GM19035 (cell line): Measurements from ENCODE around the gene MAP2.

ENCODE experiments used
- ATAC-seq: cut with Tn5 transposase; IDR thresholded peaks from one replicate; pipeline ENCODE4 v1.9.1; 2021; ENCODE audit not compliant: unreplicated experiment

Gene MAP2

DNA sequence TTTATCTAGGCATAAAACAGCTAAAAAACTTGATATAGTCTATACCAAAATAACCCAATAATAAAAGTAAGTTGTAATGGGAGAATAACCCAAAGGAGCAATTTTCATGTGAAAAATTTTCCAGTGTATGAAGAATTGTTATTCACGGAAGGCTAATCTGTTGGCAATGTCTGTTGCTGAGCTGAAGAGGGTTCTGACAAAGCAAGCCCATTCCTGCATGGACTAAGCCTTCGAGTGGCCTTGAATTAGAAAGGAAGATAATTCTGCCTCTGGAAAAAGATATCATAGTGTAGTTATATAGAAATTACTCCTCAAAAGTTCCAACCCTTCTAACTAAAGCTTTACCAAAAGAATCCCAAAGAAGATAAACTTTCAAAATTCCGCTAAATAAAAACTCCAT, 101.5 kb downstream of the MAP2 start:
- no peak for ATAC-seq

DNA sequence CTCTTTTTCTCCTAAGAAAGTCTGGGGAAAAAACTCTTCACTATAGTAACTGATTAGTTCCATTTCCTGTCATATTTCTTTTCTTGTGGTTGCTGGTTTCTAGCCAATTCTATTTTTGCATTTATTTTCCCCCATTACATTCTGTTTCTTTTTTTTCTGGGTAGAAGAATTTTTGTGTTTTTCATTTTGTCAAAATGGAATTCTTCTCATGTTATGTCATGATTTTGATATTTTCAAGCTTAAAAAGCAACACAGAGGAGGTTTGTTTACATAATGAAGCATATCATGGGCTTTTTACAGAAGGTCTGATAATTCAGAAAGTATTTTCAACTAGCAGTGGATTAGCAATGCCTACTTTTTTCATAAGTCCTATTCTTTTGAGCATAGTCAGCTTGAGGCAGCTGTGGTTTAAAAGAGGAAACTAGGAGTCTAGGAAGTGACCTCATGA, 102.0 kb downstream of the MAP2 start:
- ATAC-seq = no peak

- ATAC-seq = no peak
Measured at GRCh38 chr2:209526561-209526960, 102.7 kb downstream of the MAP2 start.

DNA sequence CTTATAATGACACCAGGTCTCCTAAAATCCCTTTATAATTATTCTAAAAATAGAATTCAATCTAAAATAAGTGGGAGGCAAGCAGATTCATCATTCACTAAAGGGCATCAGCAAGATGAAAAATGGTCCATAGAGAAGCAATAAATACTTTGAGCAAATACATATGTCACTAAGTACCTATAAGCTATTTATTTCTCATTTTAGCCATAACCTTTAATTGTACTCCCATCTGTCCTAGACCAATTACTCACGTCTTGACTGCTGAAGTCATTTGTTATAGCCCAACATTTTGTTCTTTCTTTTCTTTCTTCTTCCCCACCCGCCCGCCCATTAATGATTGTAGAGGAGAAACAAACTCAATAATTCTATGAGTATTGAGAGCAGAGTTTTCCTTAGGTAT, 105.7 kb downstream of the MAP2 start:
- ATAC-seq = no peak

- ATAC-seq = no peak
Measured at GRCh38 chr2:209532321-209532720, 108.5 kb downstream of the MAP2 start.

DNA sequence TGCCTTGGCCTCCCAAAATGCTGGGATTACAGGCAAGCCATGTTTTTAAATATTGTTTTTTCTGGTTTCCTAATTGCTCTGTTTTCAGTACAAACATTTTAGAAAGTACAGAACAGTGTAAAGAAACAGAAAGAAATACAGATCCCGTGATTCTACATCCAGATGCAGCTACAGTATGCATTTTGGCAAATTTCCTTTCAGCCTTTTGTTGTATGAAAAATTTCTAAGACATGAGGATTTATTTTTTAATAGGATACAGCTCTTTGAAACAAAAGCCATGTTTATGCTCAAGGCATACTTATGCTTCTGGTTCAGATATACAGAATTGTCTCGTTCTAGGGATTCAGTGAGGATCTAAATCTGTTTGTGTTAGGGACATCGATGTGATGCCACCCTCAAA, 109.5 kb downstream of the MAP2 start:
- no peak for ATAC-seq

DNA sequence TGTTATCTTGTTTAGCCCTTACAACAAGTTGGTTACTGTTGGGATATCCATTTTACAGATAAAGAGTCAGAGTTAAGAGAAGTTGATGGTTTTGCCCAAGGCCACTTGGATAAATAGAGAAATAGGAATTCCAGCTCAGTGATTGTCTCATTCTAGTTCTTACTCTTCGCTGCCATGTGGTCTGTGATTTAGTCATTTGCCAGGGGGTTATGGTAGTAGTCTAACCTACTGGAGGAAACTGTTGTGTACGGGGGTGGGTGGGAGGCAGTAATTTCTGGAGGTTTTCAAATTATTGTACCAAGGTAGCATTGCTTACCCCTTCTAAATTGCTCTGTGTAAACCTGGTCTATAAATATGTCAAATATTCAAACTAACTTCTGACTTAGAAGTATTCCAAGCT, 110.4 kb downstream of the MAP2 start:
- no peak for ATAC-seq

- ATAC-seq = no peak
Measured at GRCh38 chr2:209536363-209536762, 112.5 kb downstream of the MAP2 start.

DNA sequence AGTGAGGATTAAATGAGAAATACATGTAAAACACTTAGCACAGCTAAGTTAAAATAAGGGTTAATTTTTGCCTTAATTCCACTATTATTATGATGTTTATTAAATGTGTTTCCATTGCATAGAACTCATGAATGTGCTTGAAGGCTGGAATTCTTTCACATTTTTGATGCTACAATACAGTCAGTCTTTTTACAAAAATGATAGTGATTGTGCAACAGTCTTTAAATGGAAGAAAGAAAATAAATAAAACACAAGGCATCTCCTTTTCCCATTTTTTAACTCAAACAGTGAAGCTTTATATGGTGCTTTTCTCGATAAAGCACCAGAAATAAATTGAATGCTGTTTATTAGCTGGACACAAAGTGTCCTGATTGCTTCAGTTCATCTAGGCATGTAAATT, 123.9 kb downstream of the MAP2 start:
- ATAC-seq = no peak

- no peak for ATAC-seq
Measured at GRCh38 chr2:209549589-209549988, 125.7 kb downstream of the MAP2 start.

DNA sequence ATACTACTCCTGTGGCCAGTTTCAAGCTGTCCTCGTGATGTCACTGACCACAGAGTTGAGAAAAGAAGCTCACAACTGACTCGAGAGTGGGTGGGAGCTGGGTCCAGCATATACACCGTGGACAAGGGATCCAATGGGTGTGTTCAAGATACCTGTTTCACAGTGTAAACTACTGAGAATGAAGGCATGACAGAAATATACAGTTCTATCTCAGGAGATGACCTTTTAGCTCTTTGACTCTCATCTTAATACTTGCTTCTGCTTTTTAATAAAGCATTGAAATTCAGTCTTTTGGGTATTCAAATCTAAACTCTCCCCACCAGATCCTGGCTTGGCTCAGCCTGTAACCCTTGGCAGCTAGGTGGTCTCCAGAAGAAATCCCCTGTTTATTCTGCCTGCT, 130.1 kb downstream of the MAP2 start:
- no peak for ATAC-seq

GRCh38 chr2:209556354-209556961, 132.6 kb downstream of the MAP2 start:
- ATAC-seq = peak; percentile 51

DNA sequence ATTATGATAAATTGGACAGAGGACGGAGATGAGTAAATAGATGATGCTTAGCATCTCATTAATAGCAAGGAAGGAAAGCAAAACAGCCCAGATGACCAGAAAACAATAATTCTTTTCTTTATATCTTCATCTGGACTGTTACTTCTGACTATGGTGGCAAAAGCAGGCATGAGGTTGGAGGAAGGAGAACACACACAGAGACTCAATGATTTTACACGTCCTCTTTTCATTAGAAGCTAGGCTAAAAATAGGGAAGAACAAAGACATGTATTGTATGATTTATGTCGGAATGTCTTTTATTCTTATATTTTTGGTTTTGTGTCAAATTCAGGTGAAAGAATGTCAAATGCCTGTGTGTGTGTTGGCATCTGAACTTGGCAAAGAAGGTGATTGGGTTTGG, 137.1 kb downstream of the MAP2 start:
- ATAC-seq = no peak

GRCh38 chr2:209563453-209563852, 139.6 kb downstream of the MAP2 start:
- no peak for ATAC-seq

DNA sequence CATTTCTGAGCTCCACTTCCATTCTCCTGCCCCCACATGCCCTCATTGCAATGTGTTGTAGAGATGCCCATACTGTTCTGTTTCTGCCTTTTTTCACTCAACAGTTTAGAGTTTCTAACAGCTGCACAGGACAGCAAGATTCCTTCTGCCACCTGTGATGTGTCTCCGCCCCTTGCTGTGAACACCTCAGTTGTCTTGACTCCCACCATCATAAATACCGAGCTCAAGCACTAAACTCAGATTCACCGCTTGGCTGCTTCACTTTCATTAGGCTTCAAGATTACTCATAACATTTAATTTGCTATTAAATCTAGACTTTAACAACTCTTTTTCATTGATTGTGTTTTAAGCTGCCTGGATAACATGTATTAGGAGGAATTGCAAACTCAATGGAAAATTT, 141.0 kb downstream of the MAP2 start:
- no peak for ATAC-seq

DNA sequence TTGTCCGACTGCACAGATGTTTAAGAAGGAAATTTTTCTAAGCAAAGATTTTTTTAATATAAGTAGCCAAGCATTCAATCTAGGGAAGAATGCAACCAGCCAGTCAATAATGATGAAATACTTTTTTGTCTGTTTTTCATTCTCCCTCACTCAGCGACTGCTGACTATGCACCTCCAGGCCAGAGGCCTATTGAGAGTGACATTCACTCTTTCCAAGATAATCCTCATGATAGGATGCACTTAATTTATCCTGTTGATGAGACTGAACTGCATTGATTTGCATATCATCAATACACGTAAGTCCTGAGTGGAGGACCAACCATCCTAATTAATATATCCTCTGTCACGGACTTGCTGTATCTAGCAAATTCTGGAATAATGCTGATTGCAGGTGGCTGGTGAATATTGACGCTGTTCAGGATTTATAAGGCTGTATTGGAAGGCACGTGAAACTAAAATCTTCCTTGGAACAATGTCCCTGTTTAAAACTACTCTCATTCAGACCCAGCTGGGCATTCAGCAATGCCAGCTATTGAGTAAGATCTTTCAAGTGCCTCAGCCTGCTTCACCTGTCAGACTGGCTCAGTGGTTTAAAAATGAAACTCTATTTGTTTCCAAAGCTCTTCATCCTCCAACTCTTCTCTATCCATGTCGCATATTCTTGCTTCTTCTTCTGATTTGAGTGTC, 142.2 kb downstream of the MAP2 start:
- ATAC-seq = no peak

- ATAC-seq = no peak
Measured at GRCh38 chr2:209570194-209570593, 146.3 kb downstream of the MAP2 start.

- no peak for ATAC-seq
Measured at GRCh38 chr2:209574515-209574914, 150.7 kb downstream of the MAP2 start.

GRCh38 chr2:209577376-209578357, 153.8 kb downstream of the MAP2 start:
- ATAC-seq = no peak

- ATAC-seq = no peak
Measured at GRCh38 chr2:209578394-209579001, 154.7 kb downstream of the MAP2 start.

DNA sequence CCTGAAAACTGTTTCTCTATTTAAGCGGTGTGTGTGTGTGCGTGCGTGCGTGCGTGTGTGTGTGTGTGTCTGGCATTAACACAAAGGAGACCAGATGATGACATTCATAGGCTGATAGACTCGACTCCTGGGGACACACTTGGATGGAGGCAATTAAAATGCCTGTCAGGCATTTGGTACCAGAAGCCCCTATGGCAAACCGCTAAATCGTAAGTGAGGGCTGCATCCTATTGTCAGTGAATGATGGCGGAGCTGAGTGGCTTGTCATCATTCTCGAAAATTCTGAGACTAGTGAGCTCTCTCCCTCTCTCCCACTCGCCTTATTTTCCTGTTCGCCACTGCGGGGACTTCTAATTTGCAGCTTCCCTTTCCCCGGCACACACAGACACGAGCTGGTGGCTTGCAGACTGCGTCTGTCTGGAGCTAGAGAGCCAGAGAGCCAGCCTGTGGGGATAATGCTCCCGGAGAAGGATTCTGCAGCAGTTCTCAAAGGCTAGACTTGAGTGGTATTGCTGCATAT, 155.4 kb downstream of the MAP2 start:
- ATAC-seq = no peak
